CD8-positive, alpha-beta memory T cell (primary cell): ENCODE data around the gene RYR3. TPM values are rescaled to one million over a fixed set of nuclear protein-coding genes. Genes with fewer than 3 reads are reported as not detected.

Experiments used
- CTCF ChIA-PET: fragments of 350-600 bp; sonication (Branson Sonifier 250); formaldehyde crosslinking; loops from one replicate; lab custom pipeline; 2021; ENCODE audit warnings: antibody characterized with exemption; lab: Charles Lee
- POLR2A ChIA-PET: fragments of 350-600 bp; sonication (Branson Sonifier 250); formaldehyde crosslinking; loops from one replicate; lab custom pipeline; 2021; ENCODE audit warnings: antibody characterized with exemption; lab: Charles Lee
- DNase-seq, 5 donors: peaks; one replicate each; pipeline versions ENCODE4 v3.0.0 to v3.0.0-alpha.2; 2020 to 2022; ENCODE audit warnings: mixed read lengths in 1 of 5
- H3K27ac ChIP-seq: one replicate; pipeline ENCODE4 v1.7.0; 2013; ENCODE audit warnings: low read depth, mild to moderate bottlenecking, low read length, moderate library complexity
- H3K27me3 ChIP-seq: 2 replicates; pipeline ENCODE4 v1.7.0; 2013; ENCODE audit warnings: low read length, mild to moderate bottlenecking; ENCODE audit not compliant: insufficient read depth, poor library complexity, severe bottlenecking
- H3K36me3 ChIP-seq: 2 replicates; pipeline ENCODE4 v1.7.0; 2013; ENCODE audit warnings: mild to moderate bottlenecking, low read length, moderate library complexity; ENCODE audit not compliant: insufficient read depth
- H3K4me1 ChIP-seq: 2 replicates; pipeline ENCODE4 v1.7.0; 2013; ENCODE audit warnings: mild to moderate bottlenecking, low read length, moderate library complexity; ENCODE audit not compliant: insufficient read depth
- H3K4me3 ChIP-seq: 2 replicates; pipeline ENCODE4 v1.7.0; 2013; ENCODE audit warnings: mild to moderate bottlenecking, low read length
- H3K9me3 ChIP-seq: 2 replicates; pipeline ENCODE4 v1.7.0; 2013; ENCODE audit warnings: mild to moderate bottlenecking, low read length
- H3K27ac Mint-ChIP-seq, 8 donors: one replicate each; pipeline ENCODE4 v1.8.0; 2020 to 2021; ENCODE audit warnings: mixed read lengths in 8 of 8, mild to moderate bottlenecking in 6 of 8, inconsistent platforms in 3 of 8, moderate library complexity in 3 of 8
- H3K27me3 Mint-ChIP-seq, 2 donors: one replicate each; pipeline ENCODE4 v1.8.0; 2020 to 2021; ENCODE audit warnings: mixed read lengths in 2 of 2, mild to moderate bottlenecking in 1 of 2, moderate library complexity in 1 of 2
- H3K36me3 Mint-ChIP-seq, 3 donors: one replicate each; pipeline ENCODE4 v1.8.0; 2020 to 2021; ENCODE audit warnings: mixed read lengths in 3 of 3, inconsistent platforms in 1 of 3, mild to moderate bottlenecking in 1 of 3
- H3K4me1 Mint-ChIP-seq, 3 donors: one replicate each; pipeline ENCODE4 v1.8.0; 2020 to 2021; ENCODE audit warnings: mixed read lengths in 3 of 3, inconsistent platforms in 1 of 3, mild to moderate bottlenecking in 1 of 3
- H3K4me3 Mint-ChIP-seq, 7 donors: one replicate each; pipeline ENCODE4 v1.8.0; 2020 to 2021; ENCODE audit warnings: mixed read lengths in 7 of 7, mild to moderate bottlenecking in 6 of 7, moderate library complexity in 4 of 7, inconsistent platforms in 2 of 7
- H3K9me3 Mint-ChIP-seq, 5 donors: one replicate each; pipeline ENCODE4 v1.8.0; 2020 to 2022; ENCODE audit warnings: mixed read lengths in 5 of 5, mild to moderate bottlenecking in 3 of 5, moderate library complexity in 2 of 5, inconsistent platforms in 1 of 5
- polyA plus RNA-seq: library from polyadenylated mRNA; unstranded; fragments of 300-500 nt; fragmentation: Illumina TruSeq; gene quantifications from one replicate; pipeline ENCODE4 v1.2.3, GENCODE V29; 2021
- total RNA-seq, 2 experiments: library from RNA; stranded (reverse); gene quantifications; one replicate each; pipeline ENCODE4 v1.2.3, GENCODE V29; 2021

RYR3 gene
- total and polyA plus RNA-seq, 3 experiments from 2014 or later, result 0.08 TPM; not detected in 2

- Histone ChIP-seq H3K36me3 (no peaks in the 10 kb centered on the region), H3K4me3 (no peak overlapping the region), H3K4me1 (no peaks in the 10 kb centered on the region), H3K27me3 (no peaks in the 10 kb centered on the region), H3K27ac (no peak overlapping the region), H3K9me3 (no peaks in the 10 kb centered on the region)
- H3K4me3 Mint-ChIP-seq, result no peak overlapping the region
- ChIA-PET CTCF (no interaction called here), POLR2A (no interaction called here)
- H3K9me3 Mint-ChIP-seq, result no peaks in the 10 kb centered on the region
- no peaks in the 10 kb centered on the region for H3K4me1 Mint-ChIP-seq
- no peak overlapping the region for H3K27ac Mint-ChIP-seq
- H3K27me3 Mint-ChIP-seq, result peaks cover 2 to 17% of the 10 kb centered on the region in 2 donors
- H3K36me3 Mint-ChIP-seq, result no peaks in the 10 kb centered on the region
- no peak for DNase-seq
Observed at GRCh38 chr15:33646744-33647143, 336.0 kb downstream of the RYR3 start.

GRCh38 chr15:33649217-33649933, 338.6 kb downstream of the RYR3 start:
- H3K9me3 Mint-ChIP-seq, result no peaks in the 10 kb centered on the region
- no peaks in the 10 kb centered on the region for H3K36me3 ChIP-seq
- no peak overlapping the region for H3K27ac Mint-ChIP-seq
- H3K4me1 Mint-ChIP-seq, result no peaks in the 10 kb centered on the region
- no peaks in the 10 kb centered on the region for H3K4me1 ChIP-seq
- peaks cover 2 to 16% of the 10 kb centered on the region in 2 donors for H3K27me3 Mint-ChIP-seq
- H3K4me3 Mint-ChIP-seq, result peak overlapping the region in 1 of 7 donors; percentile 58
- ChIA-PET POLR2A (no interaction called here), CTCF (no interaction called here)
- no peaks in the 10 kb centered on the region for H3K27me3 ChIP-seq
- no peak for DNase-seq
- H3K27ac ChIP-seq, result no peak overlapping the region
- H3K4me3 ChIP-seq, result no peak overlapping the region
- H3K36me3 Mint-ChIP-seq, result no peaks in the 10 kb centered on the region
- H3K9me3 ChIP-seq, result no peaks in the 10 kb centered on the region

GRCh38 chr15:33654860-33655259, 344.1 kb downstream of the RYR3 start:
- Histone ChIP-seq H3K9me3 (no peaks in the 10 kb centered on the region), H3K36me3 (no peaks in the 10 kb centered on the region), H3K4me3 (no peak overlapping the region), H3K27ac (no peak overlapping the region), H3K27me3 (no peaks in the 10 kb centered on the region), H3K4me1 (no peaks in the 10 kb centered on the region)
- DNase-seq, result no peak
- Mint-ChIP-seq H3K27me3 (peaks cover 2 to 4% of the 10 kb centered on the region in 2 donors), H3K4me3 (no peak overlapping the region), H3K27ac (no peak overlapping the region), H3K4me1 (no peaks in the 10 kb centered on the region), H3K9me3 (no peaks in the 10 kb centered on the region), H3K36me3 (no peaks in the 10 kb centered on the region)
- CTCF ChIA-PET, result no interaction called here
- POLR2A ChIA-PET, result no interaction called here

- Mint-ChIP-seq H3K9me3 (no peaks in the 10 kb centered on the region), H3K36me3 (no peaks in the 10 kb centered on the region), H3K4me3 (no peak overlapping the region), H3K27me3 (peaks cover 0 to 4% of the 10 kb centered on the region in 2 donors), H3K27ac (no peak overlapping the region), H3K4me1 (no peaks in the 10 kb centered on the region)
- DNase-seq, result no peak
- POLR2A ChIA-PET, result no interaction called here
- Histone ChIP-seq H3K27ac (no peak overlapping the region), H3K27me3 (no peaks in the 10 kb centered on the region), H3K4me1 (no peaks in the 10 kb centered on the region), H3K9me3 (no peaks in the 10 kb centered on the region), H3K36me3 (no peaks in the 10 kb centered on the region), H3K4me3 (no peak overlapping the region)
- CTCF ChIA-PET, result no interaction called here
Observed at GRCh38 chr15:33655488-33655887, 344.7 kb downstream of the RYR3 start.

GRCh38 chr15:33656168-33656567, 345.4 kb downstream of the RYR3 start:
- Mint-ChIP-seq H3K4me1 (no peaks in the 10 kb centered on the region), H3K9me3 (no peaks in the 10 kb centered on the region), H3K36me3 (no peaks in the 10 kb centered on the region), H3K4me3 (no peak overlapping the region), H3K27me3 (peaks cover 1 to 4% of the 10 kb centered on the region in 2 donors), H3K27ac (no peak overlapping the region)
- no peak for DNase-seq
- Histone ChIP-seq H3K27ac (no peak overlapping the region), H3K4me3 (no peak overlapping the region), H3K9me3 (no peaks in the 10 kb centered on the region), H3K27me3 (no peaks in the 10 kb centered on the region), H3K4me1 (no peaks in the 10 kb centered on the region), H3K36me3 (no peaks in the 10 kb centered on the region)
- POLR2A ChIA-PET, result no interaction called here
- CTCF ChIA-PET, result no interaction called here

GRCh38 chr15:33660151-33660550, 349.4 kb downstream of the RYR3 start:
- H3K27ac ChIP-seq, result no peak overlapping the region
- no peak for DNase-seq
- H3K4me3 ChIP-seq, result no peak overlapping the region
- Mint-ChIP-seq H3K36me3 (no peaks in the 10 kb centered on the region), H3K27ac (no peak overlapping the region), H3K9me3 (peaks cover 0 to 2% (median 0%) of the 10 kb centered on the region in 5 donors), H3K4me3 (no peak overlapping the region), H3K27me3 (peaks cover 1 to 6% of the 10 kb centered on the region in 2 donors), H3K4me1 (no peaks in the 10 kb centered on the region)
- no peaks in the 10 kb centered on the region for H3K36me3 ChIP-seq
- no peaks in the 10 kb centered on the region for H3K9me3 ChIP-seq
- CTCF ChIA-PET, result no interaction called here
- H3K27me3 ChIP-seq, result no peaks in the 10 kb centered on the region
- POLR2A ChIA-PET, result no interaction called here
- no peaks in the 10 kb centered on the region for H3K4me1 ChIP-seq

- Histone ChIP-seq H3K27ac (no peak overlapping the region), H3K4me3 (no peak overlapping the region), H3K9me3 (no peaks in the 10 kb centered on the region), H3K4me1 (no peaks in the 10 kb centered on the region), H3K36me3 (no peaks in the 10 kb centered on the region), H3K27me3 (no peaks in the 10 kb centered on the region)
- no peak overlapping the region for H3K27ac Mint-ChIP-seq
- ChIA-PET CTCF (no interaction called here), POLR2A (no interaction called here)
- H3K27me3 Mint-ChIP-seq, result peaks cover 1 to 6% of the 10 kb centered on the region in 2 donors
- H3K4me3 Mint-ChIP-seq, result no peak overlapping the region
- H3K36me3 Mint-ChIP-seq, result no peaks in the 10 kb centered on the region
- no peaks in the 10 kb centered on the region for H3K4me1 Mint-ChIP-seq
- DNase-seq, result no peak
- H3K9me3 Mint-ChIP-seq, result peaks cover 0 to 3% (median 0%) of the 10 kb centered on the region in 5 donors
Observed at GRCh38 chr15:33662014-33662413, 351.2 kb downstream of the RYR3 start.

GRCh38 chr15:33664947-33665346, 354.2 kb downstream of the RYR3 start:
- peaks cover 0 to 3% (median 0%) of the 10 kb centered on the region in 5 donors for H3K9me3 Mint-ChIP-seq
- no peaks in the 10 kb centered on the region for H3K4me1 Mint-ChIP-seq

More at GRCh38 chr15:33664947-33665346, 354.2 kb downstream of the RYR3 start:
- no peak overlapping the region for H3K4me3 ChIP-seq
- Mint-ChIP-seq H3K27ac (no peak overlapping the region), H3K27me3 (peaks cover 1 to 6% of the 10 kb centered on the region in 2 donors), H3K36me3 (no peaks in the 10 kb centered on the region), H3K4me3 (no peak overlapping the region)
- no peaks in the 10 kb centered on the region for H3K36me3 ChIP-seq
- no peaks in the 10 kb centered on the region for H3K4me1 ChIP-seq
- H3K27me3 ChIP-seq, result no peaks in the 10 kb centered on the region
- no peak overlapping the region for H3K27ac ChIP-seq
- H3K9me3 ChIP-seq, result no peaks in the 10 kb centered on the region
- no peak for DNase-seq
- ChIA-PET POLR2A (no interaction called here), CTCF (no interaction called here)
